Right ventricle myocardium inferior (tissue), 1 donor: Measurements from ENCODE around the gene STAT5A. TPM values are rescaled to one million over a fixed set of nuclear protein-coding genes. Genes with fewer than 3 reads are reported as not detected.
A peak's percentile ranks its signal among the peaks of the same experiment; 100 is the strongest.
"Not testable (repeated sequence)": the region's sequence is repeated elsewhere in the genome, so short reads cannot be mapped to it uniquely, and the experiment has no call there.

Experiments used
- ATAC-seq: fragments of 200-7000 bp; cut with Tn5 transposase; one replicate; pipeline ENCODE4 v1.9.1; 2020; ENCODE audit warnings: mild to moderate bottlenecking, moderate library complexity
- DNase-seq: peaks from one replicate; pipeline ENCODE4 v3.0.0; 2021; ENCODE audit errors: missing footprints
- intact Hi-C: fragments of 100-400 bp; cut with DNase I; formaldehyde crosslinking; loops from one replicate; pipeline ENCODE4 v1.11.0; 2022
- total RNA-seq: library from RNA; stranded (reverse); fragmentation: NEBNext Ultra II Directional; extraction: Animal tissue kit (Norgen Biotek cat#: 25700); gene quantifications from one replicate; pipeline ENCODE4 v1.2.1, GENCODE V29; 2021
- donor health status: DM: no; HTN: yes; CAD: no; lungs with severe emphysema.

The STAT5A gene
- total RNA-seq, 1 donor from 2014 or later, result 14.6 TPM

GRCh38 chr17:42297775-42298174 is 9.5 kb downstream of the STAT5A start:
- DNase-seq, intact Hi-C loops, ATAC-seq: not testable (repeated sequence)

- DNase-seq, intact Hi-C loops, ATAC-seq: not testable (repeated sequence)
These were observed 11.1 kb downstream of the STAT5A start for GRCh38 chr17:42299361-42299760.

- ATAC-seq, intact Hi-C loops, DNase-seq: not testable (repeated sequence)
These were observed 11.6 kb downstream of the STAT5A start for GRCh38 chr17:42299913-42300312.

GRCh38 chr17:42301022-42301421 is 12.7 kb downstream of the STAT5A start:
- DNase-seq (no peak), ATAC-seq (no peak)
- intact Hi-C loops, result no loop called here

GRCh38 chr17:42303694-42304093 is 15.4 kb downstream of the STAT5A start:
- intact Hi-C loops, result no loop called here
- DNase-seq, result no peak
- ATAC-seq, result no peak

- ATAC-seq (no peak), DNase-seq (no peak)
- intact Hi-C loops, result no loop called here
These were observed 16.1 kb downstream of the STAT5A start for GRCh38 chr17:42304187-42305030.

GRCh38 chr17:42305031-42305330 is 16.7 kb downstream of the STAT5A start:
- ATAC-seq, intact Hi-C loops, DNase-seq: not testable (repeated sequence)

GRCh38 chr17:42305543-42306384 is 17.5 kb downstream of the STAT5A start:
- DNase-seq, result no peak
- intact Hi-C loops, result no loop called here
- ATAC-seq, result peak; percentile 21

GRCh38 chr17:42306385-42306667 is 18.0 kb downstream of the STAT5A start:
- intact Hi-C loops, result no loop called here
- ATAC-seq, result no peak
- no peak for DNase-seq

GRCh38 chr17:42307362-42307927 is 19.1 kb downstream of the STAT5A start:
- intact Hi-C loops, result no loop called here
- DNase-seq (no peak), ATAC-seq (no peak)

- ATAC-seq (no peak), DNase-seq (no peak)
- intact Hi-C loops, result no loop called here
These were observed 20.1 kb downstream of the STAT5A start for GRCh38 chr17:42308446-42308845.

- no peak for DNase-seq
- intact Hi-C loops, result no loop called here
These were observed 20.8 kb downstream of the STAT5A start for GRCh38 chr17:42309142-42309541.

GRCh38 chr17:42309986-42310786 is 21.9 kb downstream of the STAT5A start:
- intact Hi-C loops, result no loop called here
- DNase-seq (no peak), ATAC-seq (no peak)

More at GRCh38 chr17:42309142-42309541, 20.8 kb downstream of the STAT5A start:
- ATAC-seq, result no peak

- intact Hi-C loops, result no loop called here
- no peak for DNase-seq
- no peak for ATAC-seq
These were observed 22.5 kb downstream of the STAT5A start for GRCh38 chr17:42310787-42311215.

- DNase-seq (peak; percentile 92), ATAC-seq (peak; percentile 94)
- intact Hi-C loops, result no loop called here
These were observed 23.1 kb downstream of the STAT5A start for GRCh38 chr17:42311240-42312034.

- no peak for ATAC-seq
- intact Hi-C loops, result no loop called here
These were observed 23.7 kb downstream of the STAT5A start for GRCh38 chr17:42312035-42312284.

GRCh38 chr17:42312285-42313130 is 24.2 kb downstream of the STAT5A start:
- intact Hi-C loops, result no loop called here
- ATAC-seq (peak; percentile 81), DNase-seq (peak; percentile 91)

More at GRCh38 chr17:42312035-42312284, 23.7 kb downstream of the STAT5A start:
- DNase-seq, result no peak

GRCh38 chr17:42313389-42313772 is 25.1 kb downstream of the STAT5A start:
- no peak for DNase-seq
- no peak for ATAC-seq
- intact Hi-C loops, result no loop called here
